ENCODE results near the gene SOCS1. TPM values are rescaled to one million over a fixed set of nuclear protein-coding genes. Genes with fewer than 3 reads are reported as not detected.
"Not testable (repeated sequence)": the region's sequence is repeated elsewhere in the genome, so short reads cannot be mapped to it uniquely, and the experiment has no call there.

SOCS1 gene
- total RNA-seq, 1 experiment from 2014 or later: 0.16 TPM

GRCh38 chr16:11291091-11291703 lies 35.2 kb upstream of the SOCS1 start:
- Histone ChIP-seq H3K36me3 (no peaks in the 10 kb centered on the region), H3K27me3 (no peaks in the 10 kb centered on the region), H3K4me3 (no peak overlapping the region), H3K9me3 (no peaks in the 10 kb centered on the region)
- DNase-seq: no peak

- Histone ChIP-seq H3K9me3 (no peaks in the 10 kb centered on the region), H3K4me3 (no peak overlapping the region), H3K27me3 (no peaks in the 10 kb centered on the region), H3K36me3 (no peaks in the 10 kb centered on the region)
- no peak for DNase-seq
These were observed 34.3 kb upstream of the SOCS1 start for GRCh38 chr16:11290102-11290893.

GRCh38 chr16:11289696-11290095 lies 33.7 kb upstream of the SOCS1 start:
- H3K4me3 ChIP-seq, H3K36me3 ChIP-seq, H3K9me3 ChIP-seq, H3K27me3 ChIP-seq, DNase-seq: not testable (repeated sequence)

- Histone ChIP-seq H3K27me3 (no peaks in the 10 kb centered on the region), H3K9me3 (no peaks in the 10 kb centered on the region), H3K36me3 (no peaks in the 10 kb centered on the region), H3K4me3 (no peak overlapping the region)
- DNase-seq: no peak
These were observed 33.2 kb upstream of the SOCS1 start for GRCh38 chr16:11289202-11289601.

- Histone ChIP-seq H3K36me3 (no peaks in the 10 kb centered on the region), H3K4me3 (no peak overlapping the region), H3K9me3 (no peaks in the 10 kb centered on the region), H3K27me3 (no peaks in the 10 kb centered on the region)
- no peak for DNase-seq
These were observed 29.8 kb upstream of the SOCS1 start for GRCh38 chr16:11285842-11286241.

GRCh38 chr16:11283820-11284248 lies 27.8 kb upstream of the SOCS1 start:
- H3K36me3 ChIP-seq: no peaks in the 10 kb centered on the region
- no peaks in the 10 kb centered on the region for H3K27me3 ChIP-seq
- no peaks in the 10 kb centered on the region for H3K9me3 ChIP-seq
- no peak for DNase-seq
- H3K4me3 ChIP-seq: no peak overlapping the region

GRCh38 chr16:11280616-11281522 lies 24.9 kb upstream of the SOCS1 start, which contains the start of gene PRM1:
Gene PRM1 (minus strand): TSS chr16:11281330. CDS start chr16:11281238, 92 bp downstream.
- no peak for DNase-seq
- H3K36me3 ChIP-seq: no peaks in the 10 kb centered on the region
- no peaks in the 10 kb centered on the region for H3K9me3 ChIP-seq
- H3K27me3 ChIP-seq: no peaks in the 10 kb centered on the region
- H3K4me3 ChIP-seq: no peak within 1 kb of the TSS

GRCh38 chr16:11278681-11279628 lies 23.0 kb upstream of the SOCS1 start:
- Histone ChIP-seq H3K27me3 (no peaks in the 10 kb centered on the region), H3K36me3 (no peaks in the 10 kb centered on the region), H3K4me3 (no peak overlapping the region), H3K9me3 (no peaks in the 10 kb centered on the region)
- DNase-seq: no peak

GRCh38 chr16:11277607-11278337 lies 21.8 kb upstream of the SOCS1 start:
- Histone ChIP-seq H3K9me3 (no peaks in the 10 kb centered on the region), H3K27me3 (no peaks in the 10 kb centered on the region), H3K36me3 (no peaks in the 10 kb centered on the region), H3K4me3 (no peak overlapping the region)
- DNase-seq: no peak

GRCh38 chr16:11276896-11277593 lies 21.0 kb upstream of the SOCS1 start:
- no peaks in the 10 kb centered on the region for H3K9me3 ChIP-seq
- DNase-seq: no peak
- H3K27me3 ChIP-seq: no peaks in the 10 kb centered on the region
- H3K4me3 ChIP-seq: no peak overlapping the region
- no peaks in the 10 kb centered on the region for H3K36me3 ChIP-seq

GRCh38 chr16:11276143-11276895 lies 20.3 kb upstream of the SOCS1 start, which contains the start of gene PRM2:
Gene PRM2 (minus strand): TSS chr16:11276480. CDS start chr16:11276370, 110 bp downstream.
- no peak for DNase-seq
- H3K4me3 ChIP-seq: no peak within 1 kb of the TSS
- H3K36me3 ChIP-seq: no peaks in the 10 kb centered on the region
- no peaks in the 10 kb centered on the region for H3K9me3 ChIP-seq
- H3K27me3 ChIP-seq: no peaks in the 10 kb centered on the region

GRCh38 chr16:11274964-11275363 lies 19.0 kb upstream of the SOCS1 start:
- H3K9me3 ChIP-seq: no peaks in the 10 kb centered on the region
- DNase-seq: no peak
- no peaks in the 10 kb centered on the region for H3K27me3 ChIP-seq
- H3K4me3 ChIP-seq: no peak overlapping the region
- no peaks in the 10 kb centered on the region for H3K36me3 ChIP-seq

- no peak overlapping the region for H3K4me3 ChIP-seq
- no peaks in the 10 kb centered on the region for H3K9me3 ChIP-seq
- no peaks in the 10 kb centered on the region for H3K27me3 ChIP-seq
- no peak for DNase-seq
- no peaks in the 10 kb centered on the region for H3K36me3 ChIP-seq
These were observed 17.8 kb upstream of the SOCS1 start for GRCh38 chr16:11273721-11274324.

All from MG63 (cell line).